IMR-90 (cell line): ENCODE measurements around the gene KHK. TPM values are rescaled to one million over a fixed set of nuclear protein-coding genes. Genes with fewer than 3 reads are reported as not detected.

Experiments used
- ATAC-seq: fragments of 200-7000 bp; cut with Tn5 transposase; 2 replicates; pipeline ENCODE4 v1.9.1; 2020; ENCODE audit warnings: low read depth, mild to moderate bottlenecking, moderate library complexity
- BruUV-seq: library from RNA; stranded (reverse); fragments of 400-500 nt; replicated peaks from 2 replicates; lab custom pipeline; 2021; lab: Mats Ljungman, UMichigan
- CTCF ChIA-PET: fragments of 300-600 bp; formaldehyde crosslinking; extraction: SDS; loops from one replicate; lab custom pipeline; 2021; ENCODE audit warnings: antibody characterized with exemption; lab: Yijun Ruan, JAX
- POLR2A ChIA-PET: fragments of 300-600 bp; sonication (Branson Sonifier 250); formaldehyde crosslinking; loops from one replicate; lab custom pipeline; 2022; ENCODE audit warnings: antibody characterized with exemption; ENCODE audit not compliant: unreplicated experiment; lab: Charles Lee
- DNase-seq: peaks from one replicate; pipeline ENCODE4 v3.0.0; 2013
- H2AFZ ChIP-seq: replicated peaks from 2 replicates; pipeline ENCODE3; 2013; ENCODE audit warnings: low read length, mild to moderate bottlenecking; ENCODE audit not compliant: poor library complexity
- H2AK5ac ChIP-seq: 2 replicates; pipeline ENCODE4 v1.6.1; 2013; ENCODE audit warnings: low read depth, low read length, inconsistent platforms
- H2AK9ac ChIP-seq: replicated peaks from 2 replicates; pipeline ENCODE3; 2013; ENCODE audit warnings: mild to moderate bottlenecking, low read depth, low read length, moderate library complexity; ENCODE audit not compliant: poor library complexity
- H2BK120ac ChIP-seq: 2 replicates; pipeline ENCODE4 v1.6.1; 2013; ENCODE audit warnings: low read depth, low read length, inconsistent platforms
- H2BK15ac ChIP-seq: 3 replicates; pipeline ENCODE4 v1.6.1; 2013; ENCODE audit warnings: low read depth, low read length, inconsistent platforms
- H2BK20ac ChIP-seq: 2 replicates; pipeline ENCODE4 v1.6.1; 2013; ENCODE audit warnings: low read depth, mild to moderate bottlenecking, inconsistent platforms, low read length, moderate library complexity
- H2BK5ac ChIP-seq: 2 replicates; pipeline ENCODE4 v1.6.1; 2013; ENCODE audit warnings: mild to moderate bottlenecking, low read depth, low read length, inconsistent platforms; ENCODE audit not compliant: poor library complexity, severe bottlenecking
- H3K14ac ChIP-seq: replicated peaks from 2 replicates; pipeline ENCODE4 v1.6.1; 2013; ENCODE audit warnings: low read depth, low read length, inconsistent platforms
- H3K18ac ChIP-seq: 2 replicates; pipeline ENCODE4 v1.6.1; 2013; ENCODE audit warnings: low read depth, low read length, control low read depth
- H3K23ac ChIP-seq: 2 replicates; pipeline ENCODE4 v1.6.1; 2013; ENCODE audit warnings: low read depth, low read length, inconsistent platforms
- H3K27ac ChIP-seq: 2 replicates; pipeline ENCODE4 v1.5.1; 2013; ENCODE audit warnings: mild to moderate bottlenecking, control low read depth, low read length; ENCODE audit not compliant: insufficient read depth
- H3K27me3 ChIP-seq: 2 replicates; pipeline ENCODE4 v1.6.1; 2013; ENCODE audit warnings: low read length; ENCODE audit not compliant: control insufficient read depth, insufficient read depth
- H3K36me3 ChIP-seq: 2 replicates; pipeline ENCODE4 v1.6.1; 2013; ENCODE audit warnings: low read length, mixed read lengths; ENCODE audit not compliant: control insufficient read depth, insufficient read depth
- H3K4ac ChIP-seq: 2 replicates; pipeline ENCODE4 v1.6.1; 2013; ENCODE audit warnings: low read depth, low read length, inconsistent platforms
- H3K4me1 ChIP-seq: 2 replicates; pipeline ENCODE4 v1.6.1; 2013; ENCODE audit warnings: low read length, mixed read lengths; ENCODE audit not compliant: control insufficient read depth, insufficient read depth
- H3K4me2 ChIP-seq: 2 replicates; pipeline ENCODE4 v1.6.1; 2013; ENCODE audit warnings: low read depth, mild to moderate bottlenecking, control low read depth, low read length, moderate library complexity
- H3K4me3 ChIP-seq: 2 replicates; pipeline ENCODE4 v1.5.1; 2013; ENCODE audit warnings: low read depth, mild to moderate bottlenecking, control low read depth, low read length, moderate library complexity; ENCODE audit not compliant: insufficient read depth
- H3K56ac ChIP-seq: 2 replicates; pipeline ENCODE4 v1.6.1; 2013; ENCODE audit warnings: low read length, inconsistent platforms; ENCODE audit not compliant: insufficient read depth; ENCODE audit errors: extremely low read depth
- H3K79me1 ChIP-seq, 2 experiments: 2 replicates each; pipeline ENCODE4 v1.6.1; 2013; ENCODE audit warnings: low read length in 2 of 2, inconsistent platforms in 1 of 2, low read depth in 1 of 2
- H3K9ac ChIP-seq: 2 replicates; pipeline ENCODE4 v1.6.1; 2013; ENCODE audit warnings: low read depth, low read length, control low read depth
- H3K9me1 ChIP-seq: 2 replicates; pipeline ENCODE4 v1.6.1; 2013; ENCODE audit warnings: low read length, inconsistent platforms; ENCODE audit not compliant: insufficient read depth
- H3K9me3 ChIP-seq: 2 replicates; pipeline ENCODE4 v1.6.1; 2013; ENCODE audit warnings: low read length; ENCODE audit not compliant: control insufficient read depth, insufficient read depth
- H4K20me1 ChIP-seq: 2 replicates; pipeline ENCODE4 v1.6.1; 2013; ENCODE audit warnings: low read length, inconsistent platforms; ENCODE audit not compliant: insufficient read depth
- H4K5ac ChIP-seq: 2 replicates; pipeline ENCODE4 v1.6.1; 2013; ENCODE audit warnings: mild to moderate bottlenecking, low read depth, low read length, control low read depth
- H4K8ac ChIP-seq, 2 experiments: 2 replicates each; pipeline ENCODE4 v1.6.1; 2013; ENCODE audit warnings: low read depth in 2 of 2, low read length in 2 of 2, control low read depth in 1 of 2, inconsistent platforms in 1 of 2
- H4K91ac ChIP-seq: 2 replicates; pipeline ENCODE4 v1.6.1; 2013; ENCODE audit warnings: low read depth, low read length, inconsistent platforms; ENCODE audit not compliant: insufficient read depth
- BHLHE40 ChIP-seq: fragments of 150-350 bp; IDR thresholded peaks from 2 replicates; pipeline ENCODE4 v1.6.1; 2016; ENCODE audit warnings: mild to moderate bottlenecking, low read depth, low read length
- CEBPB ChIP-seq: IDR thresholded peaks from 2 replicates; pipeline ENCODE4 v1.6.1; 2012; ENCODE audit warnings: low read depth, low read length, improper control_type of control experiment
- NFE2L2 ChIP-seq: fragments of 150-350 bp; IDR thresholded peaks from 2 replicates; pipeline ENCODE4 v1.6.1; 2016; ENCODE audit warnings: low read depth, mild to moderate bottlenecking, low read length
- RAD21 ChIP-seq: IDR thresholded peaks from 2 replicates; pipeline ENCODE4 v1.6.1; 2012; ENCODE audit warnings: low read length, improper control_type of control experiment
- SMC3 ChIP-seq: fragments of 150-350 bp; IDR thresholded peaks from 2 replicates; pipeline ENCODE4 v1.6.1; 2016; ENCODE audit warnings: low read depth, mild to moderate bottlenecking, antibody characterized with exemption, low read length, moderate library complexity
- WGBS, 2 experiments: methylation state at CpG; one replicate each; pipeline versions ENCODE4 v1.1.5 to v1.1.7; 2013; ENCODE audit warnings: missing lambda C conversion rate in 2 of 2; ENCODE audit not compliant: insufficient read length in 1 of 2; ENCODE audit errors: extremely low coverage in 2 of 2; 5-methylcytosine and 5-hydroxymethylcytosine counted together
- dilution Hi-C: fragments of 300-500 bp; cut with HindIII; formaldehyde crosslinking; loops from one replicate; pipeline ENCODE4 v1.14.3; 2018; ENCODE audit warnings: low sequenced_read_pairs; ENCODE audit not compliant: unreplicated experiment
- in situ Hi-C: fragments of 300-500 bp; cut with MboI; formaldehyde crosslinking; loops from 3 replicates; pipeline ENCODE4 v1.14.3; 2019; ENCODE audit warnings: low sequenced_read_pairs, inconsistent platforms, mixed read lengths
- intact Hi-C: fragments of 100-400 bp; cut with micrococcal nuclease; formaldehyde crosslinking; loops from 2 replicates; pipeline ENCODE4 v1.10.0; 2022
- polyA plus RNA-seq, 3 experiments: library from polyadenylated mRNA; depleted of rRNA; stranded (reverse); fragments of >200 nt; gene quantifications; 2 replicates each; pipeline ENCODE4 v1.2.3, GENCODE V29; 2012; ENCODE audit warnings: low replicate concordance in 1 of 3
- total RNA-seq: library from RNA; depleted of rRNA; stranded (reverse); fragments of >200 nt; gene quantifications from 2 replicates; pipeline ENCODE4 v1.2.3, GENCODE V29; 2012
- TF ChIP-seq, protein P1 (sequence below): conservative IDR thresholded peaks from 2 replicates; pipeline ENCODE4 v1.5.1; 2012; ENCODE audit warnings: mild to moderate bottlenecking, low read depth, low read length, improper control_type of control experiment
- TF ChIP-seq, protein P2 (sequence below): fragments of 150-350 bp; IDR thresholded peaks from 2 replicates; pipeline ENCODE4 v1.6.1; 2017; ENCODE audit warnings: mild to moderate bottlenecking, antibody characterized with exemption, low read length, low read depth

The KHK gene
- total and polyA plus RNA-seq, 2 of the 4 experiments (the other 2 are of a cell fraction) = 0.72 to 0.82 TPM

DNA sequence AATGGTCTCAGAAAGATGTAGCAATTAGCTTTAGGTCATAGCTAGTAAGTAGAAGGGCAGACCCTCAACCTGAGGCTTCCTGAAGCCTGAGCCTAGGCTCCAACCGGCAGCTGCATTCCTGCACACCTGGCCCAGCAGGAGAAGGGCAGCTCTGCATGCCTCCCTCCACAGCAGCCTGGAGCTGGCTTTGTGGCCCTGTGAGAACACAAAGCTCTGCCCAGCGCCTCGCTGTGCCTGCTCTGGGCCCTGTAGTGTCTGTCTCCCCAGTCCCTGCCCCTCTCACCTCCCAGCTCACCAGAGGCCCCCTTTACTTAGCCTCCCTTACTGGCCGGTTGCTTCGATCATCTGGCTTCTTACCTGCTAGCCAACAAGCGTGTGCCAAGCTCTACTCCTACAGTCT lies 47.1 kb upstream of the KHK start:
- no peak overlapping the region for H3K18ac ChIP-seq
- DNase-seq (no peak), ATAC-seq (no peak)
- POLR2A ChIA-PET = no interaction called here
- peaks cover 24 to 57% of the 10 kb centered on the region in 2 experiments for H3K79me1 ChIP-seq
- peaks cover 74% of the 10 kb centered on the region for H3K36me3 ChIP-seq
- intact Hi-C loops (no loop called here), in situ Hi-C loops (no loop called here), dilution Hi-C loops (no loop called here)
- no peak overlapping the region for H4K91ac ChIP-seq
- H3K4me1 ChIP-seq = peaks cover 4% of the 10 kb centered on the region; the same call in 1 of the 2 replicates
- H3K4me3 ChIP-seq = no peak overlapping the region
- H2BK15ac ChIP-seq = no peak overlapping the region
- no peak overlapping the region for H4K8ac ChIP-seq
- no peak overlapping the region for H3K56ac ChIP-seq
- H3K23ac ChIP-seq = no peak overlapping the region
- no peak overlapping the region for H4K5ac ChIP-seq
- H3K27ac ChIP-seq = no peak overlapping the region
- WGBS, 2 experiments = 87% methylated on average over 3 of the region's 6 CpGs; no CpG with 5 or more reads in 1 of the 2 experiments
- no peaks in the 10 kb centered on the region for H3K27me3 ChIP-seq
- BruUV-seq = no TSS peak
- H2AK9ac ChIP-seq = no peak overlapping the region
- H2BK20ac ChIP-seq = no peak overlapping the region
- H2AK5ac ChIP-seq = no peak overlapping the region
- H2AFZ ChIP-seq = no peak overlapping the region
- no peak overlapping the region for H3K4ac ChIP-seq
- H3K9me3 ChIP-seq = no peaks in the 10 kb centered on the region
- peaks cover 9% of the 10 kb centered on the region for H3K9me1 ChIP-seq
- CTCF ChIA-PET = no interaction called here
- no peak overlapping the region for H3K4me2 ChIP-seq
- no peak overlapping the region for H3K14ac ChIP-seq
- no peak overlapping the region for H2BK5ac ChIP-seq
- no peak for TF ChIP-seq RAD21
- no peak for TF ChIP-seq SMC3
- TF ChIP-seq, protein P1, sequence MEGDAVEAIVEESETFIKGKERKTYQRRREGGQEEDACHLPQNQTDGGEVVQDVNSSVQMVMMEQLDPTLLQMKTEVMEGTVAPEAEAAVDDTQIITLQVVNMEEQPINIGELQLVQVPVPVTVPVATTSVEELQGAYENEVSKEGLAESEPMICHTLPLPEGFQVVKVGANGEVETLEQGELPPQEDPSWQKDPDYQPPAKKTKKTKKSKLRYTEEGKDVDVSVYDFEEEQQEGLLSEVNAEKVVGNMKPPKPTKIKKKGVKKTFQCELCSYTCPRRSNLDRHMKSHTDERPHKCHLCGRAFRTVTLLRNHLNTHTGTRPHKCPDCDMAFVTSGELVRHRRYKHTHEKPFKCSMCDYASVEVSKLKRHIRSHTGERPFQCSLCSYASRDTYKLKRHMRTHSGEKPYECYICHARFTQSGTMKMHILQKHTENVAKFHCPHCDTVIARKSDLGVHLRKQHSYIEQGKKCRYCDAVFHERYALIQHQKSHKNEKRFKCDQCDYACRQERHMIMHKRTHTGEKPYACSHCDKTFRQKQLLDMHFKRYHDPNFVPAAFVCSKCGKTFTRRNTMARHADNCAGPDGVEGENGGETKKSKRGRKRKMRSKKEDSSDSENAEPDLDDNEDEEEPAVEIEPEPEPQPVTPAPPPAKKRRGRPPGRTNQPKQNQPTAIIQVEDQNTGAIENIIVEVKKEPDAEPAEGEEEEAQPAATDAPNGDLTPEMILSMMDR = no peak
- no peak for TF ChIP-seq CEBPB
- TF ChIP-seq, protein P2, sequence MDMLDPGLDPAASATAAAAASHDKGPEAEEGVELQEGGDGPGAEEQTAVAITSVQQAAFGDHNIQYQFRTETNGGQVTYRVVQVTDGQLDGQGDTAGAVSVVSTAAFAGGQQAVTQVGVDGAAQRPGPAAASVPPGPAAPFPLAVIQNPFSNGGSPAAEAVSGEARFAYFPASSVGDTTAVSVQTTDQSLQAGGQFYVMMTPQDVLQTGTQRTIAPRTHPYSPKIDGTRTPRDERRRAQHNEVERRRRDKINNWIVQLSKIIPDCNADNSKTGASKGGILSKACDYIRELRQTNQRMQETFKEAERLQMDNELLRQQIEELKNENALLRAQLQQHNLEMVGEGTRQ = no peak
- TF ChIP-seq NFE2L2 = no peak
- TF ChIP-seq BHLHE40 = no peak
- H4K20me1 ChIP-seq = peaks cover 34% of the 10 kb centered on the region
- no peak overlapping the region for H3K9ac ChIP-seq
- H2BK120ac ChIP-seq = no peak overlapping the region
